HFF-Myc (cell line): ENCODE data around the gene HSD11B2.

Experiments used
- DNase-seq: peaks from one replicate; pipeline ENCODE4 v3.0.0-alpha.2; 2011; ENCODE audit warnings: low read depth; ENCODE audit errors: extremely low read depth
- H3K4me3 ChIP-seq: replicated peaks from 2 replicates; pipeline ENCODE4 v1.5.1; 2011; ENCODE audit warnings: low read depth, mild to moderate bottlenecking, control low read depth, low read length
- CTCF ChIP-seq: IDR thresholded peaks from 2 replicates; pipeline ENCODE4 v1.5.1; 2012; ENCODE audit warnings: mild to moderate bottlenecking, low read depth, low read length, control low read depth; ENCODE audit errors: missing control alignments

Gene HSD11B2

GRCh38 chr16:67388591-67388990, 42.3 kb upstream of the HSD11B2 start:
- no peak overlapping the region for H3K4me3 ChIP-seq
- TF ChIP-seq CTCF, result no peak
- no peak for DNase-seq

GRCh38 chr16:67389911-67390815, 40.8 kb upstream of the HSD11B2 start:
- no peak for TF ChIP-seq CTCF
- no peak overlapping the region for H3K4me3 ChIP-seq
- no peak for DNase-seq

- TF ChIP-seq CTCF, result no peak
- no peak overlapping the region for H3K4me3 ChIP-seq
- no peak for DNase-seq
These were observed 40.0 kb upstream of the HSD11B2 start for GRCh38 chr16:67390816-67391423.

GRCh38 chr16:67391424-67392300, 39.3 kb upstream of the HSD11B2 start:
- TF ChIP-seq CTCF, result no peak
- DNase-seq, result no peak
- H3K4me3 ChIP-seq, result no peak overlapping the region

- no peak for DNase-seq
- no peak overlapping the region for H3K4me3 ChIP-seq
- TF ChIP-seq CTCF, result no peak
These were observed 38.4 kb upstream of the HSD11B2 start for GRCh38 chr16:67392301-67393059.
